GM12875 (cell line): ENCODE measurements around the gene RAPH1.

Source experiments
- H3K4me3 ChIP-seq: one replicate; pipeline ENCODE4 v1.5.1; 2011; ENCODE audit warnings: low read depth, low read length, control low read depth
- TF ChIP-seq, protein P1 (sequence below): IDR thresholded peaks from 2 replicates; pipeline ENCODE4 v1.5.1; 2011; ENCODE audit warnings: low read depth, mild to moderate bottlenecking, control low read depth, inconsistent platforms, low read length, moderate library complexity, borderline replicate concordance; ENCODE audit not compliant: insufficient read depth

RAPH1 gene

DNA sequence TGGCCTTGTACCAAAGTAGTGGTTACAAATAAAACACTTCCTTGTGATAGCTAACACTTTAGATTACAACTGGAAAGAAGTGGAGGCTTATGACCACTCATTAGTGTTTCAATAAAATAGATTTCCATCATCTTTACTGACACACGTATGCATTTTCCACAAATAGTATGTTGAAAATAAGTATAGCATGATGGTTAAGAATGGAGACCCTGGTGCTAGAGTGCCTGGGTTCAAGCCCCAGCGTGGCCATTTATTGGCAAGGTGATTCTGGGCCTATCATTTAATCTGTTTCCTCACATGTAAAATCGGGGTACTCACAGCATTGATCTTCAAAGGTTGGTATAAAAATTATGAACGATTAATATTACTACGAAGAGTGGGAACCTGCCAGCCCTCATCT lies 54.5 kb downstream of the RAPH1 start:
- TF ChIP-seq, protein P1, sequence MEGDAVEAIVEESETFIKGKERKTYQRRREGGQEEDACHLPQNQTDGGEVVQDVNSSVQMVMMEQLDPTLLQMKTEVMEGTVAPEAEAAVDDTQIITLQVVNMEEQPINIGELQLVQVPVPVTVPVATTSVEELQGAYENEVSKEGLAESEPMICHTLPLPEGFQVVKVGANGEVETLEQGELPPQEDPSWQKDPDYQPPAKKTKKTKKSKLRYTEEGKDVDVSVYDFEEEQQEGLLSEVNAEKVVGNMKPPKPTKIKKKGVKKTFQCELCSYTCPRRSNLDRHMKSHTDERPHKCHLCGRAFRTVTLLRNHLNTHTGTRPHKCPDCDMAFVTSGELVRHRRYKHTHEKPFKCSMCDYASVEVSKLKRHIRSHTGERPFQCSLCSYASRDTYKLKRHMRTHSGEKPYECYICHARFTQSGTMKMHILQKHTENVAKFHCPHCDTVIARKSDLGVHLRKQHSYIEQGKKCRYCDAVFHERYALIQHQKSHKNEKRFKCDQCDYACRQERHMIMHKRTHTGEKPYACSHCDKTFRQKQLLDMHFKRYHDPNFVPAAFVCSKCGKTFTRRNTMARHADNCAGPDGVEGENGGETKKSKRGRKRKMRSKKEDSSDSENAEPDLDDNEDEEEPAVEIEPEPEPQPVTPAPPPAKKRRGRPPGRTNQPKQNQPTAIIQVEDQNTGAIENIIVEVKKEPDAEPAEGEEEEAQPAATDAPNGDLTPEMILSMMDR: no peak

DNA sequence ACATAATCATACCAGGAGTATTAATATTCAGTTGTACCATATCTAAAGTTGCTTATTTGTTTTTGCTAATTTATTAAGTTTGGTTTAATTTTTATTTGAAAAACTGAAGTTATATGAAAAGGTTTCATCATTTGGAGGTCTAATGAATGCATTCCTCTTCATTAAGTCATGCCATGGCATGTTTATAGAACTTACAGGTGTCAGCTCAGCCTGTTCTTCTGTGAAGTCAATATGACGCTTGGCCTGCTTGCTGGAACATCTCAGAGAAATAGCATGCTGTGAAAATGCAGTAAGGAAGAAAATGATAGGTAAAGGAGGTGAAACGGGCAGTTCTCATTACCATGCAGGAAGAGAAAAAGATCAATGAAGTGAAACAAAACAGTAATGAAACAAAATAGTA lies 58.2 kb downstream of the RAPH1 start:
- TF ChIP-seq, protein P1: no peak
- H3K4me3 ChIP-seq: no peak overlapping the region

More for the DNA sequence above, 54.5 kb downstream of the RAPH1 start:
- no peak overlapping the region for H3K4me3 ChIP-seq

DNA sequence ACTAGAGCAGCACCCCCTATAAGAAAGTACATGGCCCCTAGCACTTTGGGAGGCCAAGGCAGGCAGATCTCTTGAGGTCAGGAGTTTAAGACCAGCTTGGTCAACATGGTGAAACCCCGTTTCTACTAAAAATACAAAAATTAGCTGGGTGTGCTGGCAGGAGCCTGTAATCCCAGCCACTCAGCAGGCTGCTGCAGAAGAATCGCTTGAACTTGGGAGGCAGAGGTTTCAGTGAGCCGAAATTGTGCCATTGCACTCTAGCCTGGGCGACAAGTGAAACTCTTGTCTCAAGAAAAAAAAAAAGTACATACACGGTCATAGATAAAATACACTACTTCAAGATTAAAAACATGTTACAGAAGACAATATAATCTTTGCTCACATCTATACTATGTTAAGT lies 63.8 kb downstream of the RAPH1 start:
- H3K4me3 ChIP-seq: no peak overlapping the region
- TF ChIP-seq, protein P1: no peak

DNA sequence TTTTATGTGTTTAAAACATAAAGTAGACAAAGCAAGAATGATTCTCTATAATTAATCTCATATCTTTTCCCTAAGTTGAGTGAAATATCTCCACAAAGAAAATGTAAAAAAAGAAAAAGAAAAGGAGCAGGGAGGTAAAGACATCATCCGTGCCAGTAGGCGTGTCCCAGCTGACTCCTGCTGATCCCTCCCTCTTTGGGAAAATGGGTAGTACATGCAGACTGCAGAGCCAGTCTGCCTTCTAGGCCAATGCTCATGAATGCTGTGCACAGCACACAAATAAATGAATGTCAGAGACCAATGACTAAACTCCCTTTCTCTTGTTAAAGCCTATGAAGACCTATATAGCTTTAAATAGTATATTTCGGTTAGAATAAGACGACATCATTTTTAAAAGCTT lies 64.7 kb downstream of the RAPH1 start:
- TF ChIP-seq, protein P1: no peak
- no peak overlapping the region for H3K4me3 ChIP-seq

DNA sequence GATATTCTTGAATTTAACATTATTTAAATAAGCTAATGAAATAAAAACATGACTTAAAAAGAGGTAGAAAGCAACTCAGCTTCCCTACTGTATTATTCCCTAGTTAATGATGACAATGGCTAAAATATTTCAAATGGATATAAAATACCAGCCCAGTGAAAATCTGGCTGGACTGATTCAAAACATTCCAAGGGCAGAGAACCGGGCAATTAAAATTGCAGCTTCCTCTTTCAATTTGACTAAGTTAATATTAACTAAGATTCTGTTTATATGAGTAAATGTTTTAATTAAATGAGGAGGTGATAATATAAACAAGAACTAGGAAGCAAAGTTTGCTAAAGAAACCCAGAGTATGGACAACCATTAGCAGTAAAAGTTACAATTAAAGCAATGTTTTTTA lies 65.6 kb downstream of the RAPH1 start:
- H3K4me3 ChIP-seq: no peak overlapping the region
- TF ChIP-seq, protein P1: no peak

DNA sequence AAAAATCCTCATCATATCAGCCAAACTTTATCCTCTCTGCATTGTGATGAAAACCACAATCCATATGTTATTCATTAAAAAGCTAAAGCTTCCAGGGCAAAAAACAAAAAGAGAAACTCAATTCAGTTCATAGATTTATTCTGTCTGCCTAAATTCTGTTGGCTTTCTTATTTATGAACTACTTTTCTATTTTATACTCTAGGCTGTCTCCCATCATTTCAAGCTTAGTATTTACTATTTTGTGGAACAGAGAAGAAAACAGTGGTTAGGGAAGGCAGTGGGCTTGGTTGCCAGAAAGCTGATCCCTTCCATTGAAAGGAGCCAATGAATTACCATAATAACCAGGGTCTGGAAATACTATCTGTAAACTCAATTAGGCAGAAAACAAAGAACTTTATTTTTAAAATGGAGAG lies 71.8 kb downstream of the RAPH1 start:
- TF ChIP-seq, protein P1: no peak
- no peak overlapping the region for H3K4me3 ChIP-seq

DNA sequence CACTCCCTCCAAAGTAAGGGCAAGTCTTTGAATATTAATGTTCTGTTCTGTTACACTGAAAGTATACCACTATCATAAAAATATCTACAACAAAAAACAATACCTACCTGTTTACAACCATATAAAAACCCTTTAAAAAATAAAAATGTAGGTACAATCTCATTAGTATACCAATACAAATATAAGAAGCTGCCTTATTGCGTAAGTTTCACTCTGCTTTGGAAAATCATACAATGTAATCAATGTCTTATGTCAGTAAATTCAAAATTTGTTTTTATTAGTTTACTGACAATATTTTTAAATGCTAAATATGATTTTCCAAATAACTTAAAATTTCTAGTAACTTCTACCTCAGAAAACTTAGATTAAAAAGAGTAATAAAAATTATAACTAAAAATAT lies 72.8 kb downstream of the RAPH1 start:
- H3K4me3 ChIP-seq: no peak overlapping the region
- TF ChIP-seq, protein P1: no peak
